ENCODE results near the gene EHMT1.

EHMT1 gene

DNA sequence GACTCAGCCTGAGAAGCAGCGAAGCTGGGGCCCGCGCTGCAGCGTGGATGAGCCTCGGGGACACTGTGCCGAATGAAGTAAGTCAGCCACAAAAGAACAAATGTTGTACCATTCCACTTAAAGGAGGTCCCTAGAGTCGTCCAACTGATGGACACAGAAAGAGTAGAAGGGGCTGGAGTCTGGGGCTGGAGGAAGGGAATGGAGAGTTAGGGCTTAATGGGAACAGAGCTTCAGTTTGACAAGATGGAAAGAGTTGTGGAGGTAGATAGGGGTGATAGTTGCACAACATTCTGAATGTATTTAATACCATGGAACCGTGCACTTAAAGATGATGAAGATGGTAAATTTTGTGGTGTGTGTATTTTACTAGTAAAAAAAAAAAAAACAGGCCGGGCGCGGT, 119.9 kb downstream of the EHMT1 start:
- no peak for DNase-seq (ENCODE audit: low read depth, low spot score)

DNA sequence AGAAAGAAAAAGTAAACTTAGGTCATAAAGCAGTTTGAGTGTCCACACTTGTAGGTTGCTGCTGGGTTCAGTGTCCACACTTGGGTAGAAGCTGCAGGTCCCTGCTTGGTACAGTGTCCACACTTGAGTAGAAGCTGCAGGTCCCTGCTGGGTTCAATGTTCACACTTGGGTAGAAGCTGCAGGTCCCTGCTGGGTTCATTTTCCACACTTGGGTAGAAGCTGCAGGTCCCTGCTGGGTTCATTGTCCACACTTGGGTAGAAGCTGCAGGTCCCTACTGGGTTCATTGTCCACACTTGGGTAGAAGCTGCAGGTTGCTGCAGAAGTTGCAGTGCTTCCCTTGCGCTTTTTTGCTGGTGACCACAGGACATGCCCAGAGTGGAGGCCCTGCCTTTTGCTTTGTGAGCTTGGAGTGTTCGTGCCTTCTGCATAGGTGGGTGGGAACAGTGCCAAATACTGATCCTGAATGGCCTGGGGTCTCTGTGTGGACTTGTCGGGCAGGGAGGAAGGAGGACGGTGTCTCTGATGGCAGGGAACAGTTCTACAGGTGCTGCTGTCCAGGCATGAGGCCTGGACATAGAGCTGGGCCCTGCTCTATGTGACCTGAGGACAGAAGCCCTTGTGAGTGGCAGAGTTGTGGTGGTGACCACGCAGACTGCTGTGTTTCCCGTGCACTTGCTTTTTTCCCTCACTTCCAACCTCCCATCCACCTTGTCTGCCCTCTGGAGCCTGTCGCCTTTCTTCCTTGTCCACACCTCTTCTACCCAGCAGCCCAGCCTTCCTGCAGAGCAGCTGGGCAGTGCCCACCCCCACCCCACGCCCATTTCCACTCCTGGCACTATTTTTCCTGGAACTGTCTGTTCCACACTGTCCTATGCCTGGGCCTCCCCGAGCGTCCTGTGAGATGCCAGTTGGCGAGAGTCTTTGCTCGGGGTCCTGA, 120.8 kb downstream of the EHMT1 start:
- DNase-seq (ENCODE audit: low read depth, low spot score): no peak

DNA sequence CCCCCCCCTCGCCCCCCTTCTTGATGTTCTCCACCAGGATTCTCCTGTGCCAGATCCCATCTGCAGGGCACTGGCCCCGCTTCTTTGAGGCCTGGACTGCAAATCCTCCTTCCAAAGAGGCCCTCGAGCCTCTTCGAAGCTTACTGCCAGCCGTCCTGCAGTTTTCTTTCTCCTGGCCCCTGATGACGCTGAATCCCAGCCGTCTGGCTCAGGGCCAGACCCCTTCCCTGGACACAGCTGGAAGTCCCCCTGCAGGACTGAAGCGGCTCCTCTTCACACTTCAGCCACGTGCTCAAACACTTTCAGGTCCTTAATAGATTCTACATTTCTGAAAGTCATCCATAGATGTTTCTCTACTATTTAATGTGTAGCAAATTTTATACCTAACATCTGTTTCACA, 121.5 kb downstream of the EHMT1 start:
- peak; percentile 83 for DNase-seq (ENCODE audit: low read depth, low spot score)

GRCh38 chr9:137741330-137741729, 122.5 kb downstream of the EHMT1 start:
- DNase-seq (ENCODE audit: low read depth, low spot score): no peak

DNA sequence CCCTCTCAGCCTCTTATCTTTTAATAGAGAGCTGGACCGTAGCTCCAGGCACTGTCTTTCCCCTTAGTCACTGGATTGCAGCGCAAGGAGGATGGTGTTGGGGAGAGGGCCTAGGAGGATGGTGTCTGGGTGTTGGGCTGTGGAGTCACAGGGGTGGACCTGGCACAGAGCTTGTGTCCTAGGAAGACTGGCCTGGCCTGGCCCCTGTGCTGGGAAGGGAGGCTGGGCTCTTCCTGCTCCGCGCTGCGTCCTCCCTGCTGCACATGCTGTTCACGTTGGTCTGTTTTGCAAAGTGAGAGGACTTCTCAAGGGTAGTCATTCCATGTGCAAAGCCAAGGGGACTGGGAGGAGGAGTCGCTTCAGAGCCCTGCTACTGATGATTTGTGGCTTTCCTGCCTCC, 123.9 kb downstream of the EHMT1 start:
- no peak for DNase-seq (ENCODE audit: low read depth, low spot score)

DNA sequence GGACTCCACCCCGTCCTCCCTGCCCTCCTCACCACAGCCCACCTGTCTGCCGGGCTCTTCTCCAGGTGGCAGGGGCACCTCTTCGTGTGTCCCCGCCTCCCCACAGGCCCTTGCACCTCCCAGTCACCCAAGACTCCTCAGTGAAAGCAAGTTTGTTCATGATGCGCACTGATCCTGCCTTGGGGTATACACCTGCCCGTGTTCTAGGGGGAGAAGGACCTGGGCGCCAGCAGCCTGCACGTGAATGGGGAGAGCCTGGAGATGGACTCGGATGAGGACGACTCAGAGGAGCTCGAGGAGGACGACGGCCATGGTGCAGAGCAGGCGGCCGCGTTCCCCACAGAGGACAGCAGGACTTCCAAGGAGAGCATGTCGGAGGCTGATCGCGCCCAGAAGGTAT, 124.9 kb downstream of the EHMT1 start:
- DNase-seq (ENCODE audit: low read depth, low spot score): no peak

DNA sequence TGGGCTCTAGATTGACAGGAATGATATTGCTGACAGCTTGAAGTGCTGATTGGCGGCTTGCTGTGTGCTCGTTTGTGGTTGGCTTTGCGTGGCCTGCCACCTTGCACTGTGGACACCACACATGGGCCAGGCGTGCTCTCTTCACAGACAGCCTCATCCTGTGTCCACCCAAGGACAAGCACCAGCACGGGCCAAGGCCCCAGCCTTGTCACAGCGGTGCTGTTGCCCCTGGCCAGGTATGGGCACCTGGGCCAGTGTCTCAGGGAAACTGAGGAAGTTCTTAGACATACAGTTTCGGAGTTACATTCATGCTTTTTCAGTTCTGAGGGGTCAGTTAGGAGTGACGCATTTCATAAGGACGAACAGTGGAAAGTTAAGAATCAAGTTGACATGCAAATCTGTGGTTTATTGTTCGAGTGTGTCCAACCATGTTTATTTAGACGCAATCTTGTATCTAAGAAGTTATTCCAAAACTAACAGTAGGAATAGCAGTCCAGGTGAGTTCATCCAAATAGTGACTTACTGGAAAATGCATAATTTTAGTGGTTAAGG, 125.9 kb downstream of the EHMT1 start:
- no peak for DNase-seq (ENCODE audit: low read depth, low spot score)

DNA sequence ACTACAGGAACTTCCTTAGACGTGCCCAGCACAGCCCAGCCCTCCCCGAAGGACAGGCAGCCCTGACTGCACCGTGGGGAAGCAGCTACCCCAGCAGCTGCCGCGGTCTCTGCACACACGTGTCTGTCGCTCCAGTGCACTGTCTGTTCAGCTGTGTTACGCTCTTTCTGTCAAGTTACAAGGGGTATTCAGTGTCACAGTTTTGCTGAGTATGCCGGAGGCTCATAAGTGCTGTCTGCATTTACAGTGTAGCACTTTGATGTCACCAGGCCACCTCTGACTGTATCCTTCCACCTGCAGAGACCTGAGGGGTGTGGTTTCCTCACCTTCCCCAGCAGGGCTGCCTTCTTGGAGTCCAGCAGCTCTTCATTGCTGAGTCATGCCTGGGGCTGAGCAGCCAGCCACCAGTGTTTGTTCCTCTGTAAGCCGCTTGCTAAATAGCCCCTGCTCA, 126.8 kb downstream of the EHMT1 start:
- peak; percentile 62 for DNase-seq (ENCODE audit: low read depth, low spot score)

DNA sequence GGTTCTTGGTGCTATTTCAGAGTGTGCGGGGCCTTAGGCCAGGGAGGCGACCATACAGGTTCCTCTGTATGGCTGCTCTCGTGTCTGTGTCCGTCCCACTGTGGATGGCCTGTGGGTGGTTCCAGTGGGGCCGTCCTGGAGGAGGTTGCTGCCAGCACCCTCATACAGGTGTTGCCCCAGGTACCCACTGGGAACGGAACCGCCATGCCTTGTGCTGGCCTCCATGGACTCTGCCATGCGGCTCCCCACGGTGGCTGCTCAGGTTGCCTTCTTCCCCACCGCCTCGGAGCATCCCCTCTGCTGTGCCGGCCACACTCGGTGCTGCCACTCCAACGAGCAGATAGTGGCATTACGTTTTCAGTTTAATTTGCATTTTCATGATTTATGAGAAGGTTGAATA, 129.5 kb downstream of the EHMT1 start:
- DNase-seq (ENCODE audit: low read depth, low spot score): no peak

GRCh38 chr9:137748741-137749140, 129.9 kb downstream of the EHMT1 start:
- DNase-seq (ENCODE audit: low read depth, low spot score): no peak

DNA sequence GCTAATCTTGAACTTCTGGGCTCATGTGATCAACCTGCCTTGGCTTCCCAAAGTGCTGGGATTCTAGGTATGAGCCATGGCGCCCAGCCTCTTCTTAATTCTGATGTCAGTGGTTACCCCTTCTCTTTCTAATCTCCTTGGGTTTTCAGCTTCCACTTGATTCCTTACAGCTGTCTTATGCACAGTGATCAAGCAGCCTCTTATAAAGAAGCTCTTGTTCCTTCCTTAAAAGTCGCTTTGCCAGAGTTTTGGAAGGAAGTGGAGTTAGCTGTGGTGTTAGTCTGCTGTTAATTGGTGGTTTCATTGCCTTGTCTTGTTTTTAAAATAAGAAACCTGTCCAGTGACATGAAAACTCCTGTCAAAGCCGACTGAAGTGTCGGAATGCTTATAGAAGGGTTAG, 130.7 kb downstream of the EHMT1 start:
- DNase-seq (ENCODE audit: low read depth, low spot score): no peak

DNA sequence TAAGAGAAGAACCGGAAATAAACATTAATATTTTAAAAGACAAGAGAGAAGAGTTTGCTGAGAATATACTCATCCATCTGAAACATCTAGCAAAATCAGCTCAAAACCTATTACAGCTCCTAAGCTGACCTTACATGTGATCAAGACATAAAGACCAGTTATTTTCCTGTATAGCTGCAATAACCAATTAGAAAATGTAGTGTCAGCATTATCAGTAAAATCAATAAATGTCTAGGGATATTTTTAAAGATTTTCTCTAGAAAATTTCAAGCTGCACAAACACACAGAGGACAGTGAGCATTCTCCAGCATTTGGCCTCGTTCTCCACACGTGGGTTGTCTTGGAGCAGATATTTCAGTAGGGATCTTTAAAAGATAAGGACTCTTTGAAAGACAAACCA, 131.2 kb downstream of the EHMT1 start:
- no peak for DNase-seq (ENCODE audit: low read depth, low spot score)

DNA sequence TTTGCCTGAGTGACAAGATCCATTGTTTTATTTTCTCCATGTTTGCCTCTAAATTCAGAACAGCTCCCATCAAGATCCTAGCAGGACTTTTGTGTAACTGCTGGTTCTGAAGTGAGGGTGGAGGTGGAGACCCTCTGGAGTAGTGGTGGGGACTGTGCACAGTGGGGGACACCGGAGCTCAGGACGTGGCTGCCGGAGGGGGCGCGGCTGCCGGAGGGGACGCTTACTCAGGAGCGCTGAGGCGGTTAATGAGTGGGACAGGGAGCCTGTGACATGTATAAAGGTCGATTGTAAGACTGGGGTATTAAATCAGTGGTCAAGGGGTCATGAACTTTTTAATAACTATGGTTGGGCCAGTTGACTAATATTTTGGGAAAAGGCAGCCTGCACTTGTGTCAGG, 131.8 kb downstream of the EHMT1 start:
- no peak for DNase-seq (ENCODE audit: low read depth, low spot score)

GRCh38 chr9:137751616-137752015, 132.8 kb downstream of the EHMT1 start:
- no peak for DNase-seq (ENCODE audit: low read depth, low spot score)

DNA sequence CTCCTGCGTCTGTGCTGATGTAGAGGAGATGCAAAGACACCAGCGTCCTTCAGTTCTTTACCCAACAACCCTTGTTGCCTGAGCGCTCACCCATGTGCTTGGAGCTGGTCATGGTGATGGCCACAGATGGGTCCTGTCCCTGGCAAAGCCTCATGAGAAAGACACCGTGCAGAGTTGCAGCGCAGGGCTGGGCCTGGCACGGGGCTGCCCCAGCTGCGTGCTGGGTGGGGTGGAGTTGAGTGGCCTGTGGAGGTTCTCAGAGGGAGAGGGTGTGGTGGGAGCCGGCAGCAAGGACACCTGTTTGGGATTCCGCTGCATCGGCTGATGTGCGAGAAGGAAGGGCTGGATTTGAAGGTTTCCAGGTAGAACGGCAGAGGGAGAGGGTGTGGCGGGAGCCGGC, 133.6 kb downstream of the EHMT1 start:
- no peak for DNase-seq (ENCODE audit: low read depth, low spot score)

DNA sequence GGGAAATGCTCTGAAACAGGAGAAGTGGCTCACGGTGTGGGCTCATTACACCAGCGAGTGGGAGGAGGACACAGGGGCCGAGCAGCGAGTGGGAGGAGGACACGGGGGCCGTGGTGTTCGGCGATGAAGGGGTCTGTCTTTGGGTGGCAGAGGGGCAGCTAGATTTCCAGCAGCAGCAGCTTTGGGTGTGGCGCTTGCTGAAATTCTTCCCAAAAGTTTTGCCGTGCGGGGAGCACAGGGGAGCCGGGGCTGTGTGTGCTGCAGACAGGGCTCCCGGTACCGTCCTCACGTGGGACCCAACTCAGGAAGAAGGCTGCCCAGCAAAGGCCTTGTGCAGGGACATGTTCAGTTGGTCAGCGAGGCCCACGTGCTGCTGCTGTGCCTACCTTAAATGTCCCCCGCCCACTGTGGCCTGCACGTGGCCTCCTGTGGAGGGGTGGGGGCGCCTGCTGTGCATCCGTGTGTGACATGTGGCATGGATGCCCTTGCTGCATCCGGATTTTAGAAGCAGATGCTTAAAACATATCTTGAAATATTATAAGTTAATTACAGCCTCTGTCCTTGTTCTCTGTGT, 134.5 kb downstream of the EHMT1 start:
- DNase-seq (ENCODE audit: low read depth, low spot score): no peak

GRCh38 chr9:137755261-137755927, 136.6 kb downstream of the EHMT1 start:
- DNase-seq (ENCODE audit: low read depth, low spot score): no peak

- no peak for DNase-seq (ENCODE audit: low read depth, low spot score)
Measured at GRCh38 chr9:137756045-137756744, 137.4 kb downstream of the EHMT1 start.

- DNase-seq (ENCODE audit: low read depth, low spot score): no peak
Measured at GRCh38 chr9:137757139-137757538, 138.3 kb downstream of the EHMT1 start.

DNA sequence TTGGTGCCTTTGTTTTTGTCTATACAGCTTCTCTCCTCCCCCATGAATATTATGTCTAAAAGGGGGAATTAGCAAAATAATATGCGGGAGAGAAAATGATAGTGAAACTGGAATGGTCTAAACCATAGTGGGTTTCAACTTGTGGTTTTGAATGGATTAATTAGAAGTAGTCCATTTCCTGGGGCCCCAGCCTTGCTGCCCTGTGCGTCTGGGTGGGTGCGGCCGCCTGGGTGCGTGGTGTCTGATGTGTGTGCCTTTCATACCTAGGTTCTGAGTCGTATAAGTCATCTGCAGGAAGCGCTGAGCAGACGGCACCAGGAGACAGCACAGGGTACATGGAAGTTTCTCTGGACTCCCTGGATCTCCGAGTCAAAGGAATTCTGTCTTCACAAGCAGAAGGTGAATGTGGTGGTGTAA, 138.8 kb downstream of the EHMT1 start:
- peak; percentile 59 for DNase-seq (ENCODE audit: low read depth, low spot score)

DNA sequence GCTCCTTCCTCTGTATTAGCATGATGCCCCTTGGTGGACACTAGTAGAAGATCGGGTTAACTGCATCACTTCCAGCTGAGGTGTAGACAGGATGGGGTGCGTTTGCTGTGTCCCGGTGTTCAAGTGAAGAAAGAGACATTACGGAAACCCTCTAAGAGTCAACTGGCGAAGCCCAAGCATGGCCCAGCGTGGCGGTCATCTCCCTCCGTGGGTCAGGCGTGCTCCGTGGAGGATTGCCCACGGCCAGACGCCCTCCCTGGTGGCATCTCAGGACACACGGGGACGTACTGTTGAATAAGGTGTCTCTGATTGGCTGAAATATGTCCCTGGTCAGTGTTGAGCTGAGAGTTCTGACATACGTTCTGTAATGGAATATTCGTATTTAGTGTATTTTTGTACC, 139.3 kb downstream of the EHMT1 start:
- DNase-seq (ENCODE audit: low read depth, low spot score): no peak

- no peak for DNase-seq (ENCODE audit: low read depth, low spot score)
Measured at GRCh38 chr9:137759117-137759516, 140.3 kb downstream of the EHMT1 start.

All from astrocyte of the hippocampus (primary cell).